H54 (cell line): ENCODE data around the gene SYNDIG1.

Source experiments
- DNase-seq: peaks from one replicate; pipeline ENCODE4 v3.0.0; 2011; ENCODE audit warnings: low spot score, mixed read lengths; ENCODE audit not compliant: insufficient read length
- FAIRE-seq: peaks from 3 replicates; lab custom pipeline; 2011; peaks lifted over from hg19 to GRCh38; lab: Jason Lieb, UNC
- POLR2A ChIP-seq: IDR thresholded peaks from 2 replicates; pipeline ENCODE4 v1.6.1; 2011; ENCODE audit warnings: low read depth, mild to moderate bottlenecking, low read length

SYNDIG1 gene

GRCh38 chr20:24543741-24544140, 74.3 kb downstream of the SYNDIG1 start:
- DNase-seq (no peak), FAIRE-seq (no peak)
- no peak for TF ChIP-seq POLR2A

- no peak for TF ChIP-seq POLR2A
- DNase-seq (no peak), FAIRE-seq (no peak)
Observed at GRCh38 chr20:24544371-24544770, 74.9 kb downstream of the SYNDIG1 start.

- FAIRE-seq = no peak
- DNase-seq = no peak
- TF ChIP-seq POLR2A = no peak
Observed at GRCh38 chr20:24545168-24545567, 75.7 kb downstream of the SYNDIG1 start.

GRCh38 chr20:24546232-24546892, 76.9 kb downstream of the SYNDIG1 start:
- no peak for DNase-seq
- TF ChIP-seq POLR2A = no peak
- FAIRE-seq = no peak

GRCh38 chr20:24547967-24548366, 78.5 kb downstream of the SYNDIG1 start:
- no peak for TF ChIP-seq POLR2A
- FAIRE-seq = no peak
- DNase-seq = no peak

GRCh38 chr20:24559114-24559732, 89.8 kb downstream of the SYNDIG1 start:
- FAIRE-seq (no peak), DNase-seq (no peak)
- no peak for TF ChIP-seq POLR2A

GRCh38 chr20:24560571-24561491, 91.4 kb downstream of the SYNDIG1 start:
- TF ChIP-seq POLR2A = no peak
- DNase-seq = no peak
- FAIRE-seq = no peak

GRCh38 chr20:24565835-24566351, 96.5 kb downstream of the SYNDIG1 start:
- DNase-seq = no peak
- no peak for TF ChIP-seq POLR2A
- no peak for FAIRE-seq

- no peak for TF ChIP-seq POLR2A
- FAIRE-seq = no peak
- no peak for DNase-seq
Observed at GRCh38 chr20:24566656-24567055, 97.2 kb downstream of the SYNDIG1 start.

GRCh38 chr20:24567508-24567907, 98.1 kb downstream of the SYNDIG1 start:
- no peak for DNase-seq
- FAIRE-seq = no peak
- no peak for TF ChIP-seq POLR2A

- FAIRE-seq (no peak), DNase-seq (no peak)
- no peak for TF ChIP-seq POLR2A
Observed at GRCh38 chr20:24568842-24569241, 99.4 kb downstream of the SYNDIG1 start.

GRCh38 chr20:24571159-24571558, 101.7 kb downstream of the SYNDIG1 start:
- FAIRE-seq (no peak), DNase-seq (no peak)

GRCh38 chr20:24572140-24572539, 102.7 kb downstream of the SYNDIG1 start:
- FAIRE-seq = no peak

More at GRCh38 chr20:24571159-24571558, 101.7 kb downstream of the SYNDIG1 start:
- no peak for TF ChIP-seq POLR2A

GRCh38 chr20:24572862-24573261, 103.4 kb downstream of the SYNDIG1 start:
- DNase-seq = no peak
- FAIRE-seq = no peak
- TF ChIP-seq POLR2A = no peak

More at GRCh38 chr20:24572140-24572539, 102.7 kb downstream of the SYNDIG1 start:
- no peak for TF ChIP-seq POLR2A
- DNase-seq = no peak

- DNase-seq (no peak), FAIRE-seq (no peak)
- TF ChIP-seq POLR2A = no peak
Observed at GRCh38 chr20:24573557-24573956, 104.1 kb downstream of the SYNDIG1 start.
